HG02678 (cell line): ENCODE results near the gene MACROD2.

Source experiments
- ATAC-seq: cut with Tn5 transposase; IDR thresholded peaks from one replicate; pipeline ENCODE4 v1.9.1; 2021; ENCODE audit warnings: mild to moderate bottlenecking, moderate library complexity; ENCODE audit not compliant: unreplicated experiment

MACROD2 gene

DNA sequence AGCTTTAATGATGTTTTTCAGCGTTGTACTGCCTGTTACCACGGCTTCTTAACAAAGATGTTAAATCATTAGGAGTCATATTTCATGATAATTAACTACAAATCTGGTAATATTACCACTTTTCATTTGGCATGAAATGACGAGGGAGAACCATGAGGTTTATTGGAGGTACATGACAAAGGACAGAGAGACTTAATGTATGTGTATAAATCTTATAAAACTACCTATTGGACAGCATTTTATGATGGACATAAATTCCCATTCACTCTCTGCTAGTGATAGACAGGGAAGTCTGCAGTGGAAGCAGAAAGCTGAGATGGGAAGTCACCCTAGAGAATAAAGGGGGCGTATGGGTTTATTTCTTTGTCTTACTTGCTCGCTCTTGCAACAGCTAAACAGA is 1292.0 kb downstream of the MACROD2 start:
- ATAC-seq: no peak

DNA sequence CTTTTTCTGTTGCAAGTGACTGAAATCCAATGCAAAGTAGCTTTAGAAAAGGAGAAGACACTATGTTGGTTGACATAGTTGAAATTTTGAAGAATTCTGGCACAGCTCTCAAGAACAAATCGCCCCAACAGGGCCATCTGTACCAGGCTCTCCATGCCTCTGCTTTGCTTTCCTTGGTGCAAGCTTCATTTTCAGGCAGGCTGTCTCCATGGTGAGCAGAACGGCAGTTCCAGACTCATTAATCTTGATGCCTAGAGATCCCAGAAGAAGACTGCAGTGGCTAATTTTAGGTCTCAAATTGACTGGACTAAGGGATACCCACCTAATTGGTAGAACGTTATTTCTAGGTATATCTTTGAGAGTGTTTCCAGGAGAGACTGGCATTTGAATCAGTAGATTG is 1292.8 kb downstream of the MACROD2 start:
- no peak for ATAC-seq

DNA sequence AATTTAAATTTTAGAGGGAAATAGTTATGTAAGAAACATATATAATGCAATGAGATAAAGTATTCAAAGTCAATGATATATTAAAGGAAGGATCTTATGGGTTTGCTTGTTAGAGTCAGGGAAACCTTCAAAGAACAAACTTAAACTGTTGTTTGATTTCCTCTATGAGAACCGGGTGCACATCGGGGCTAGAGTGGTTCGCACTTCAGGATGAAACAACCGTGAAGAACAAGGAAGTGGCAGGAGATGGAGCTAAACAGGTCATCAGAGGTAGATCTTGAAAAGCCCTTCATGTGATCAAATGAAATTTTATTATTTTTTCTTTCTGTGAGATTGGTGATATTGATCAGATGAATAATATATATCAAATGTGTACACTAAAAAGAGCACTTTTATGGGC is 1294.0 kb downstream of the MACROD2 start:
- no peak for ATAC-seq

DNA sequence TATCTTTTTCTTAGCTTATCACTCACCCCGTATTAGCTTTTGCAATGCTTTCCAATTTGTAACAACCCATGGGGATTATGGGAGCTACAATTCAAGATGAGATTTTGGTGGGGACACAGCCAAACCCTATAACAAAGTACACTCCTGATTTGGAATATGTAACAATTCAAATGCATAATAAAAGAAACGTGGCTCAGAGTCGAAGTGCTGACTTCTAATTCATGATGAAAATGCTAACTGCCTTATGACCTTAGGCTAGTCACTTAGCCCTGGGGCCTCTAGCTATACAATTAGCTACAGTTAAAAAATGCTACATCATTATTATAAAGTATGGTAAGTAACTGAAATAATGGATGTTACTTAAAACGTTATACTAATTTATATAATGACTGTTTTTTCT is 1297.1 kb downstream of the MACROD2 start:
- ATAC-seq: no peak

DNA sequence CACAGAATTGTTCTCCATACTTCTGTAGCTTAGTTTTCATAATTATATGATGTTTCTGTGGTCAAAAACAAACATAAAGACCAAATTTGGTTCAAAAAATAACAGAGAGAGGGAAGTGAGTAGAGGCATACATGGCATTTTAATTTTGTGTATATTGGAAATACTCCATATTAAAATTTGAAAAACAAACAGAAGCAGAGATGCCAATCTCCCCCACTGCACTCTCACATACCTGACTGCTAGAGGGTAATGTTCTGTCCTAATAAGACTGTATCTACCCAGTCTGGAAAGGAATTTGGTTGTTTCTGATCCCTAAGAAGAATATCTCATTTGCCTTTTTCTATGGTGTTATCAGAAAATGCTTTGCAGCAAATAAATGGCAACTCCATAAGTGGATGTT is 1301.1 kb downstream of the MACROD2 start:
- ATAC-seq: no peak

DNA sequence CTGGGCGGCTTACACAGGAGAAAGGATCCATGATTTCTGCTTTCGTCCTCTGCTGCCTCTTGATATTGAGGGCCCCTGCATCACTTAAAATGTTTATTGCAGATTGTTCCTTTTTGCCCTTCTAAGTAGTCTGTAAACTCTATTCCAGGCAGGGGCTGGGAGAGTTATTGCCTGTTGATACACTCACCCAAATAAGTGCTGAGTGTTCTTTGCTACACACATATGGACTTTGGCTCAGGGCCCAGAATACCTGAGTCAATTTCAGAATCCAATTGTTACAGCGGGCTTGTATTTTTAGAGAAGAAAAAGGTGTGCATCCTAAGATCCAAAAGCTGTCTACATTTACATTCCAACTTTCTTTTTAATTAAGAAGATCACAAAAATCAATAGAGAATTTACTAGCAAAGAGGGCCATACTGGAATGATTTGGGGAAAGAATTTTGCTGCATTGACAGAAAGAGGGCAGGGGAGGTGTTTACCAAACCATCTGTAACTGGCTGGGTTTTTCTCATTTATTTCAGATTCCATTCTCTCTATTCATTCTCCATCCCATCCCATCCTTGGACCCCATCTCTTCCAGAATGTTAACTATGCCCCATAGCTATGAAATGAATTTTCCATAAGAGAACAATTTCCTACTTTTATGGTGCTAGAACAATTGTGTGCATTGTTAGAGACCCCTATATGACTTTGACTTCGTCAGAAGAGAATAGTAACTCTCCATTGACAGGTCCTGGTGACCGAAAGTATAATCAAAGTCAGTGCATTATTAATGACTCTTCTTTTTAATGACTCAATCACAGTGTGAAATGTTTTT is 1302.0 kb downstream of the MACROD2 start:
- no peak for ATAC-seq

DNA sequence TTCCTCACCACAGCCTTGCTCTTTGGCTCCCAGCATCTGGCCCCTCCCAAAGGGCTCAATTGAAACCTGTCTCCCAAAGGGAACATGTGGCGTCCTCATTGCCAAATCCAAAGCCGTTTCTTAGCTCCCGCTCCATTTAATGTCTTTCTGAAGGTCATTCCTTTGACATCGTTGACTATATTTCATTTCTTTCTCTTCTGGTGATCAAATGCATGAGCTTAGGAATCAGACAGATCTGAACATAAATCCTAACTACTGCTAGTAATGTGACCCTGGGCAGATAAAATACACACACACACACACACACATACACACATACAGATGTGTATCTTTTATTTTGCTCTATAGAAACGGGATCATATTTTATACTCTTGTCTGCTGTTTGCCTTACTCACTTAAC is 1306.8 kb downstream of the MACROD2 start:
- no peak for ATAC-seq

DNA sequence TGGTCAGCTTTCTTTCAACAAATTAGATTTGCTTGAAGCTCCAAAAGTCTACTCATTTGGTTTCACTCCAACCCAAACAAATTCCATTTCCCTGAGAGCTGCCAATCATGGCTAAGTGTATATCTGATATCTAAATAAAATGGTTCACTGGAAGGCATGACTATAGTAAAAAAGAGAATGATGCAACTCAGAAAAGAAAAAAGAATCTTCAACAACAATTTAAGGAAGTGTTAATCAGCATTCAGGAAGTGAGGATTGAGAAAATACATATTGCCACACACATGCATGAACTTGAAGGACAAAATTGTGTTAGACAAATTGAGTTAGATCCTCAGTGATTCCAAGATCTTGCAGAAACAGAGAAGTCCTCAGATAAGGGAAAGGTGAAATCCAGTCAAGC is 1315.0 kb downstream of the MACROD2 start:
- ATAC-seq: no peak

DNA sequence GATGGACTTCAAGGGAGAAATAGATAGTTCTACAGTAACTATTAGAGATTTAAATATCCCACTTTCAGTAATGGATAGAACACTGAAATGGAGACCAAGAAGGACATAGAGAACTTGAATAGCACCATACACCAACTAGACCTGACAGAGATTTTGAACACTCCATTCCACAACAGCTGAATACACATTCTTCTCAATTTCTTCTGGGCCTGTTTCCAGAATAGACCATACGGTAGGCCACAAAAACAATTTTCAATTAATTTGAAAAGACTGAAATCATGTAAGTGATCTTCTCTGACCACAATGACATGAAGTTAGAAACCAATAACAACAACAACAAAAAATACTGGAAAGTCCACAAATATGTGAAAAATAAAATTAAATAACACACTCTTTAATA is 1321.2 kb downstream of the MACROD2 start:
- no peak for ATAC-seq

DNA sequence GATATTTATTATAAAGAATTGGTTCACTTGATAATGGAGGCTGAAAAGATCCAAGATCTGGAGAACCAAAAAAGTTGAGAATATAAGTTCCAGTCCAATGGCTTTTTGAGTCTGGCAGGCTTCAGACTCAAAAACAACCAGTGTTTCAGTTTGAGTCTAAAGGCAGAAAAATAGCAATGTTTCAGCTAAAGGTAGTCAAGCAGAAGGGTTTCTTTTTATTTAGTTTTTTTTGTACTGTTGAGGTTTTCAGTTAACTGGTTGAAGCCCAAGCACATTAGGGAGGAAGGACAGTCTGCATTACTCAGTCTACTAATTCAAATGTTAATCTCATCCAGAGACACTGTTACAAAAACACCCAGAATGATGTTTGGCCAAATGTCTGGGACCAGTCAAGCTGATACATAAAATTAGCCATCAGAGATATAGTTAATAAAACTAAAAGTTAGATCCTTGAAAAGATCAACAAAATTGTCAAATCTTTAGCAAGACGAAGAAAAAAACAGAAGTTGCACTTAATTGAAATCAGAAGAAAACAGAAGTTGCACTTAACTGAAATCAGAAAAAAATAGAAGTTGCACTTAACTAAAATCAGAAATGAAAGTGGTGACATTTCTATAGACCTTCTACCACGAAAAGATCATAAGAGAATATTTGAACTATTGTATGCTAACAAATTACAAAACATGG is 1322.4 kb downstream of the MACROD2 start:
- ATAC-seq: peak; percentile 79

DNA sequence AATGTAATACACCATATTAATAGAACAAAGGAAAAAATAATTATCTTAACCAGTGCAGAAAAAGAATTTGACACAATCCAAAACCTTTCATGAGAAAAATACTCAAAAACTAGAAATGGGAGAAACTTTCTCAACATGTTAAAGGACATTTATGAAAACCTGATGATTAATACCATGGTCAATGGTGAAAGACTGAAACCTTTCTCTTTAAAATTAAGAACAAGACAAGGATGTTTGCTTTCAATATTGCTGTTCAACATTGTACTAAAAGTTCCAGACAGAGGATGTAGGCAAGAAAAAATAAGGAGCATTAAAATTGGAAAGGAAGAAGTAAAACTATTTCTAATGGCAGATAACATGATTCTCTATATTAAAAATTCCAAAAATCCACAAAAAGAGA is 1323.4 kb downstream of the MACROD2 start:
- peak; percentile 31 for ATAC-seq

DNA sequence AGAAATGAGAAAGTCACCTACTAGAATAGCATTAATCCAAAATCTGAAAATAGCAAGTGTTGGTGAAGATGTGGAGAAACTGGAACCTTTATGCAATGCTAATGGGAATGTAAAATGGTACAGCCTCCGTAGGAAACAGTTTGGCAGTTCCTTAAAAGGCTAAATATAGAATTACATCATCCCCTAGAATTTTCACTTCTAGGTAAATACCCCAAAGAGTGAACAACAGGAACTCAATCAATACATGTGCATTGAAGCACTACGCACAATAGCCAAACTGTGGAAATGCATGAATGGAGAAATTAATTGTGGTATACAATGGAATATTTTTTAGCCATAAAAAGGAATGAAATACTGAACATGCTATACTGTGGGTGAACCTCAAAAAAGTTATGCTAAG is 1324.1 kb downstream of the MACROD2 start:
- no peak for ATAC-seq

DNA sequence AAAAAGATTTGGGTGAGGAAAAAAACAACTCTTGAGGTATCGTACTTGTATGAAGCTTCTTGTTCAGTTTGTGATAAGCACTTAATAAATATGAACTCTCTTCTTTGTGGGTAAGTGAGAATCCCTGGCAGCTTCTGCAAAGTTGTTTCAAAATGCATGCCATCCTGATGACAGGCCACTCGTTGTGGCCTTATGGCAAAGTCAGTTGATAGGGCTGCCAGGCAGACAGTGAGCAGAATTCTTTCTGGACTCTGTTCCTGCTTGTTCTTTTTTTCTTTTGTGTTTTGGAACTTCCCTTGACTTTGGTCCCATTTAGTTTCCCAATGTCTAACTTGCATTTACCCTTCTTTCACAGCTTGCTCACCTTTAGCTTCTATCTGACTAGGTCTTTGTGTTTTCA is 1325.6 kb downstream of the MACROD2 start:
- no peak for ATAC-seq

DNA sequence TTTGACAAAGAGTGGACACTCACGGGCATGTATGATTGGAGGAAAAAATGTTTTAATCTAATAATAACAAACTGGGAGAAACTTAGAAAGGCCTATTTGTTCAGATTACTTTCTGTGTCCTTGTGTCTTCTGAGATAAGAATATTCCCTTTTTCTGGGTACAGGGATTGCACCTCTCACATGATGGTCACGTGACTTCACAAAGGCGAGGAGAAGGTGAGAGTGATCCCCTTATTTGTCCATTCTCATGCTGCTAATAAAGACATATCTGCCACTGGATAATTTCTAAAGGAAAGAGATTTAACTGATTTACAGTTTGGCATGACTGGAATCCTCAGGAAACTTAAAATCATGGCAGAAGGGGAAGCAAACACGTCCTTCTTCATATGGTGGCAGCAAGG is 1331.8 kb downstream of the MACROD2 start:
- ATAC-seq: no peak

DNA sequence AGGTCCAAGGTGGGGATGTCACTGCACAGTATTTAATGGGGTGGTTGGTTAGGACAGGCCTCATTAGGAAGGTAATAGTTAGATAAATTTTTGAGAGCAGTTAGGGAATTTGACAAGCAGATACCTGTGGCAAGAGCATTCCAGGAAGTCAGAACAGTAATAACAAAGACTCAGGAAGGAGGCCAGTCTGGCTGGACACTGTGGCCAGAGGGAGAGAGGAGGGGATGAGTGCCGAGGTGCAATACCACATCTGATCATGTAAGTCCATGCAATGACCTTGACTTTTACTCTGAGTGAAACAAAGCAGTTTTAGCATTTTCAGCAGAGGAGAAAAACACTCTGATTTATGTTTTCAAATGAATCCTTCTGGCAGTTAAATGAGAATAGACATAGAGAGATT is 1332.8 kb downstream of the MACROD2 start:
- no peak for ATAC-seq

DNA sequence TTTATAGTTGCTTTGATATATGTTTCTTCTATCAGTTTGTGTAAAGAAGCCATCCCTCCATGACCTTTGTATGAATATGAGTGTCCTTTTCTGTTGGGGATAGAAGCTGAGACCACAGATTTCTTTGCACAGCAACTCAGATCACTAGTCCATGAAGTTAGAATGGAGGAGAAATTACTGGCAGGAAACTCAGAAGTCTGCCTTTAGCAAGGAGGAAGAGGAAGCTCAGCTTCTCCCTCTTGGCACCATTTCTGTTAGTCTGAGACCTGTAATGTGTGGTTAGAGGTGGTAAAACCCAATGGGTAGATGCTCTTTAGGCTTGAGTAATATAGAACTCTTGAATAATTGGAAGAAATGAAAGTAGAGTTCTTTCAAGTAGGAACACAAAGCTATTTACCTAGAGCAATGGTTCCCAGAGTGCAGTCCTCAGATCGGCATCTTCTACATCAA is 1337.4 kb downstream of the MACROD2 start:
- no peak for ATAC-seq

DNA sequence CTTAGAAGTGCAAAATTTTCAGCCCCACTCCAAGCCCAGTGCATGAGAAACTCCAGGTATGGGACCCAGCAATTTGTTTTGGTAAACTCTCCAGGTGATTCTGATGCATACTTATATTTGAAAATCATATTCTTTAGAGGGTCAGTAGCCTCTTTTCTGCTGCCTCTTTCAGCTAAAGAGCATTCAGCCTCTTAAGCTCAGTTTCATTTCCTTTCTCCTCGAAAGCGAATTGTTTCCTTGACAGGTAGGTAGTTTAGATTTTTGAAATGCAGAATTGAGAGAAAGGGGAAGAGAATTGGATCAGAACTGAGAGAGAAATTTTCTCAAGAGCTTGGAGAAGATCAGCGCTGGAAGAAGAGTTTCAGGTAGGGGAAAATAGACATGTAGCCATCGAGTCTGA is 1337.9 kb downstream of the MACROD2 start:
- no peak for ATAC-seq

DNA sequence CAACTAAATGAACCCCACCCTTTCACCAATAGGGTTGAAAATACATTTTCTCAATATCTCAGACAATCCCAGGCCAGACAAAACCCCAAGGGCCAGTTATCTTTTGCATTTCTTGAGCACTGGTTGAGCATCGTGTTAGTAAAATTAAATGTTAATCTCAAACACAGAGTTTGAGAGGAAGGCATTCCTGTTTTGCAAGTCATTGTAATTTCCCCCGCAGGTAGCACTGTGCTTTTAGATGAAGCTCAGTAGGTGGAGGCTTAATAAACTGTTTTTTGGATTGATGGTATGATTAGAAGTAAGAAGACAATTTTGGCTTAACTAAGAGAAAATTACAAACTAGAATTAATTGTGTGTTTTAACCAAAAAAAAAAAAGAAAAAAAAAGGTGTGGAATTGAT is 1340.7 kb downstream of the MACROD2 start:
- ATAC-seq: no peak

DNA sequence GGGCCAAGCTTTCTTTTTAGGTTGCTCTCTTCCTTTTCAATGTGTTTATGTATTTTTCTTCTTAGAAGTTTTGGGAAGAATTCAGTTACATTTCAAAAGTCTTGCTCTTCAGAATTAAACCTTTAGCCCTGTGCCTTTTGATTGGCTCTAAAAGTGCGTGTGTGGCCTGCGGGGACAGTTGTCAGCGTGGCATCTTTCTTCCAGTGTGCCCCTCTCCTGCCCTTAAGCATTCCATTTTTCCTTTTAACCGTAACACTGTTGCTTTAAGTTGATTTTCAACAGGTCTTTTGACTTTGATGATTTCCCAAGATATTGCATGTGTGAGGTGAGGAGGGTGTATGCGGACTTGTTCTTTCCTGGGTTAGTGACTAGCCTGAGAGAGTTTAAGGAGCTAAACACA is 1341.2 kb downstream of the MACROD2 start:
- no peak for ATAC-seq

DNA sequence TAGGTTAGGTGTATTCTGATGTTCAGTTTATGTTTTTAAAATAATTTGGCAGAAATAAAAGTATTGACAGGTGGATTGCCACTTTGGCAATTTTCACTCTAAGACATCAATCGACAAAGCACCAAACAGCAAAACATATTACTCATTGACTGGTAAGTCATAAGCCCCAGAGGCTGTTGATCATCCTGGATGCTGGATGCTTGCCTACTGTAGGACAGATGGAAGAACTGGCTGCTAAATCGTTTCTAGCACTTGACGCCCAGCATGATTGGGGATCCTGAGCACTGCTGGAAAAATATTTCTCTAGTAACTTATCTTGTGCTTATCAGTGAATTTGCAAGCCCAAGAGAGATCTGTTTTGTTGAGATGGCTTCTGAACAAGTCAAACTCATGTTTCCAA is 1343.9 kb downstream of the MACROD2 start:
- ATAC-seq: no peak

DNA sequence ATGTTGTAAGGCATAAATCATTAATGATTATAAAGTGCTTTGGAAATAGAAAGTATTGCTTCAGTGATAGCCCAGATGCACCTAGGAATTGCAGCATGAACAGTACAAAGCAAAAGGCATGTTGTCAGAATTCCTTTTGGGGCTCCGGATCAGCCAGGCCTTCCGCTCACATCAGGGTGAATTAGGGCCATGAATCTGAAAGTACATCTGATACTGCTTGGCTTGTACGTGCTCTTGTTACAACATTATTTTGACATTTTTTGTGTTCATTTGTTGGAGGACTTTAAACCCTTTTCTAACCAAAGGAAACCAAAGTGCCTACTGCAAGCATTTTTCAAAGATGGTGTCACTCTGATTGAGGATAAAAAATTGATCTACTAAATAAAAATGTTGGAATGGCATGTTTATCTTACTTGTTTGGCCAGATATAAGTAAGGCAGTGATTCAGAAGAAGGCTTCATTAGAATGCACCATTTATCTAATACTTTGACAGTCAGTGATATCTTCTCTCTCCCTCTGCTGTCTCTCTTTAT is 1347.7 kb downstream of the MACROD2 start:
- ATAC-seq: no peak

DNA sequence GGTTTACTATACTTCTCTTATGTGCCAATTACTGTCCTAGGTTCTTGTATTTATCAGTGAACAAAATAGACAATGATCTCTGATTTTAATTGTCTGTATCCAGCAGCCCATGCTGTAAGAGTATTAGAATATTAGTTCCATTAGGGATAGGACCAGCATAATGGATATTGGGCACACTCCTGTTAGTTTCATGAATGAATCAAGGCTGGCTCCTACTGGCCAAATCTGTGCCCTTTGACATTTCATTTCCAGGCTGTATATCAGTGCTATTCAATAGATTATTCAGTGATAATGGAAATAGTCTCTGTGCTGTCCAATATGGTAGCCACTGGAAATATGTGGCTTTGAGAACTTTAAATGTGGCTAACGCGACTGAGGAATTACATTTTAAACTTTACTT is 1350.0 kb downstream of the MACROD2 start:
- ATAC-seq: no peak
